Right lobe of liver (tissue), 6 donors: ENCODE measurements around the gene TMCO1. TPM values are rescaled to one million over a fixed set of nuclear protein-coding genes. Genes with fewer than 3 reads are reported as not detected.
"Not testable (repeated sequence)": the region's sequence is repeated elsewhere in the genome, so short reads cannot be mapped to it uniquely, and the experiment has no call there.

Experiments used
- ATAC-seq, 4 donors: fragments of 200-7000 bp; cut with Tn5 transposase; one replicate each; pipeline ENCODE4 v1.9.1; 2020; ENCODE audit warnings: mild to moderate bottlenecking in 4 of 4, moderate library complexity in 4 of 4
- DNase-seq, 3 donors: peaks; one replicate each; pipeline ENCODE4 v3.0.0-alpha.2; 2020
- H3K27ac ChIP-seq, 3 donors: fragments of 200-600 bp; one replicate each; pipeline ENCODE4 v1.8.0; 2022
- H3K27me3 ChIP-seq, 2 donors: fragments of 200-600 bp; one replicate each; pipeline ENCODE4 v1.8.0; 2022
- H3K36me3 ChIP-seq, 4 donors: fragments of 200-600 bp; sonication (generic) in 1 of 4; one replicate each; pipeline versions ENCODE4 v1.5.1 to v1.8.0; 2017 to 2022; ENCODE audit warnings: control low read depth in 1 of 4
- H3K4me1 ChIP-seq, 4 donors: fragments of 200-600 bp; sonication (generic) in 1 of 4; one replicate each; pipeline versions ENCODE4 v1.5.1 to v1.8.0; 2017 to 2022; ENCODE audit warnings: control low read depth in 1 of 4
- H3K4me3 ChIP-seq, 3 donors: fragments of 200-600 bp; one replicate each; pipeline ENCODE4 v1.8.0; 2022
- H3K9me3 ChIP-seq, 4 donors: fragments of 200-600 bp; sonication (generic) in 1 of 4; one replicate each; pipeline versions ENCODE4 v1.5.1 to v1.8.0; 2017 to 2022; ENCODE audit warnings: control low read depth in 1 of 4
- CTCF ChIP-seq, 4 donors: fragments of 200-600 bp in 3 of 4; fragments of 450-650 bp in 1 of 4; IDR thresholded peaks; one replicate each; pipeline versions ENCODE4 v1.5.1 to v1.8.0; 2016 to 2022; ENCODE audit warnings: antibody characterized with exemption in 4 of 4, mild to moderate bottlenecking in 2 of 4
- POLR2A ChIP-seq: fragments of 450-650 bp; IDR thresholded peaks from one replicate; pipeline ENCODE4 v1.6.1; 2017; ENCODE audit warnings: antibody characterized with exemption, mild to moderate bottlenecking
- WGBS: methylation state at CpG from one replicate; pipeline ENCODE4 v1.1.6; 2018; ENCODE audit warnings: low coverage, low lambda C conversion rate; ENCODE audit not compliant: insufficient coverage; ENCODE audit errors: missing lambda C conversion rate; 5-methylcytosine and 5-hydroxymethylcytosine counted together
- intact Hi-C, 2 donors: fragments of 100-400 bp; cut with DNase I; formaldehyde crosslinking; loops; one replicate each; pipeline versions ENCODE4 v1.11.2 to v1.14.1; 2022
- total RNA-seq, 6 experiments: library from RNA; depleted of rRNA in 2 of 6; stranded (reverse); fragments of >200 nt in 2 of 6; fragmentation: NEBNext Ultra II Directional in 3 of 6; extraction: Animal tissue kit (Norgen Biotek cat#: 25700) in 3 of 6; gene quantifications; one replicate each; pipeline versions ENCODE4 v1.1.0 to v1.2.4, GENCODE V29; 2016 to 2023
- donor health status: DM: no; HTN: yes; CAD: no.
- donor health status: DM: no; HTN: no; CAD: no.
- donor health status: DM: no; HTN: no; CAD: no.
- donor health status: DM: no; HTN: yes; CAD: no.
- donor health status: DM: no; HTN: yes; CAD: no.

Gene TMCO1
- total RNA-seq, 6 experiments from 2014 or later = 54.7 to 92.9 (median 75.9) TPM

GRCh38 chr1:165686971-165687433, 81.7 kb downstream of the TMCO1 start:
- DNase-seq (no peak), ATAC-seq (no peak)
- TF ChIP-seq CTCF (IDR thresholded peaks at IDR 0.05) = no peak
- no peak for TF ChIP-seq POLR2A
- WGBS = 75% methylated on average over 2 of the region's 2 CpGs
- no peak overlapping the region for H3K27ac ChIP-seq
- no peaks in the 10 kb centered on the region for H3K27me3 ChIP-seq
- no peaks in the 10 kb centered on the region for H3K9me3 ChIP-seq
- H3K4me1 ChIP-seq = peaks cover 0 to 18% (median 5%) of the 10 kb centered on the region in 4 donors
- peaks cover 0 to 20% (median 5%) of the 10 kb centered on the region in 4 donors for H3K36me3 ChIP-seq
- no peak overlapping the region for H3K4me3 ChIP-seq
- intact Hi-C loops = no loop called here

- intact Hi-C loops = no loop called here
- Histone ChIP-seq H3K4me1 (peaks cover 0 to 18% (median 5%) of the 10 kb centered on the region in 4 donors), H3K9me3 (no peaks in the 10 kb centered on the region), H3K4me3 (no peak overlapping the region), H3K27ac (no peak overlapping the region), H3K27me3 (no peaks in the 10 kb centered on the region), H3K36me3 (peaks cover 0 to 26% (median 10%) of the 10 kb centered on the region in 4 donors)
- ATAC-seq (peak in 3 of 4 donors; percentile 43 to 65 (median 53)), DNase-seq (no peak)
- 69% methylated on average over 6 of the region's 6 CpGs for WGBS
- TF ChIP-seq CTCF (IDR thresholded peaks at IDR 0.05) (no peak), POLR2A (no peak)
Measured at GRCh38 chr1:165686121-165686970, 82.3 kb downstream of the TMCO1 start.

- ATAC-seq = no peak
- H3K4me3 ChIP-seq = no peak overlapping the region
- no peaks in the 10 kb centered on the region for H3K9me3 ChIP-seq
- H3K4me1 ChIP-seq = peaks cover 0 to 26% (median 5%) of the 10 kb centered on the region in 4 donors
- intact Hi-C loops = no loop called here
- no peaks in the 10 kb centered on the region for H3K27me3 ChIP-seq
- no peak overlapping the region for H3K27ac ChIP-seq
- no peak for DNase-seq
- 0% methylated on average over 1 of the region's 1 CpG for WGBS
- H3K36me3 ChIP-seq = peaks cover 0 to 26% (median 11%) of the 10 kb centered on the region in 4 donors
- TF ChIP-seq CTCF (IDR thresholded peaks at IDR 0.05) (no peak), POLR2A (no peak)
Measured at GRCh38 chr1:165683848-165684485, 84.7 kb downstream of the TMCO1 start.

GRCh38 chr1:165680773-165681172, 87.9 kb downstream of the TMCO1 start:
- H3K27me3 ChIP-seq, H3K9me3 ChIP-seq, DNase-seq, ATAC-seq, H3K4me3 ChIP-seq, intact Hi-C loops: not testable (repeated sequence)
- 93% methylated on average over 4 of the region's 4 CpGs for WGBS
- Histone ChIP-seq H3K4me1 (peaks cover 0 to 19% (median 5%) of the 10 kb centered on the region in 4 donors), H3K27ac (peak overlapping the region in 2 of 3 donors; percentile 20 to 61), H3K36me3 (peaks cover 0 to 56% (median 23%) of the 10 kb centered on the region in 4 donors)

- peak; percentile 99 for ATAC-seq
- peak; percentile 73 to 93 (median 86) for DNase-seq
Measured at GRCh38 chr1:165680303-165680702, 88.4 kb downstream of the TMCO1 start.

More at GRCh38 chr1:165680303-165680702, 88.4 kb downstream of the TMCO1 start:
- Histone ChIP-seq H3K4me1 (peaks cover 0 to 19% (median 5%) of the 10 kb centered on the region in 4 donors), H3K27ac (peak overlapping the region in 2 of 3 donors; percentile 20 to 64), H3K27me3 (no peaks in the 10 kb centered on the region), H3K4me3 (no peak overlapping the region), H3K9me3 (no peaks in the 10 kb centered on the region), H3K36me3 (peaks cover 0 to 60% (median 23%) of the 10 kb centered on the region in 4 donors)
- TF ChIP-seq POLR2A (no peak), CTCF (IDR thresholded peaks at IDR 0.05) (no peak)
- WGBS = 33% methylated on average over 2 of the region's 2 CpGs
- intact Hi-C loops = no loop called here
